Activated naive CD4-positive, alpha-beta T cell treated with anti-CD3 and anti-CD28 coated beads, Interleukin-2, amount 10 ng/mL, durations not matched to agents 7 days and 5 days (primary cell): ENCODE data around the gene GYS1.

Source experiments
- CTCF ChIA-PET: fragments of 350-600 bp; sonication (Branson Sonifier 250); formaldehyde crosslinking; loops from one replicate; lab custom pipeline; 2021; ENCODE audit warnings: antibody characterized with exemption; lab: Charles Lee
- DNase-seq: peaks from one replicate; pipeline ENCODE4 v3.0.0-alpha.2; 2020
- H3K27ac Mint-ChIP-seq: one replicate; pipeline ENCODE4 v1.8.0; 2021; ENCODE audit warnings: mild to moderate bottlenecking, moderate library complexity, mixed read lengths
- H3K27me3 Mint-ChIP-seq: one replicate; pipeline ENCODE4 v1.8.0; 2021; ENCODE audit warnings: mild to moderate bottlenecking, mixed read lengths
- H3K36me3 Mint-ChIP-seq: one replicate; pipeline ENCODE4 v1.8.0; 2021; ENCODE audit warnings: mixed read lengths
- H3K4me1 Mint-ChIP-seq: one replicate; pipeline ENCODE4 v1.8.0; 2021; ENCODE audit warnings: mixed read lengths
- H3K4me3 Mint-ChIP-seq: one replicate; pipeline ENCODE4 v1.8.0; 2021; ENCODE audit warnings: mild to moderate bottlenecking, moderate library complexity, mixed read lengths
- H3K9me3 Mint-ChIP-seq: one replicate; pipeline ENCODE4 v1.8.0; 2021; ENCODE audit warnings: mixed read lengths

The GYS1 gene

DNA sequence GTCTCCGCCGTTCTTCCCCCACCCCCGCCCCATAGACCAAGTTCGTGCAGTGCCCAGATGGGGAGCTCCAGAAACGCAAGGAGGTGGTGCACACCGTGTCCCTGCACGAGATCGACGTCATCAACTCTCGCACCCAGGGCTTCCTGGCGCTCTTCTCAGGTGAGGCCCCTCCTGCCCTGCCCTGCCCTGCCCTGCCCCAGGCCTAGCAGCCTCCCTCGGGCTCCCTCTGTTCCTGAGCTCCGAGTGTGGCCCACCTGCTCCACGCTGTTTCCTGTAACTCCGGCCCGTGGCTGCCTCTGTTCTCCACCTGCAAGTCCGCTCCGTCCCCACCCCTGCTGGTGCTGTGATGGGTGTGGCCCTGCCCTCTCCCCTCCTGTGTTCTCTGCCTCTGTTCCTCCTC, 17.3 kb upstream of the GYS1 start:
- Mint-ChIP-seq H3K4me3 (no peak overlapping the region), H3K36me3 (peaks cover 23% of the 10 kb centered on the region), H3K27ac (no peak overlapping the region), H3K4me1 (no peaks in the 10 kb centered on the region), H3K9me3 (no peaks in the 10 kb centered on the region), H3K27me3 (no peaks in the 10 kb centered on the region)
- CTCF ChIA-PET, result interaction anchor here (1.8 to 3.8 kb wide), 2 partner anchors 12 to 17 kb away, joined by 7 to 27 read pairs; partner anchors contain the start of gene RUVBL2
- DNase-seq, result no peak

GRCh38 chr19:49009828-49010227, 16.7 kb upstream of the GYS1 start:
- CTCF ChIA-PET, result interaction anchor here (1.4 to 3.8 kb wide), 4 partner anchors 8 to 16 kb away, joined by 3 to 27 read pairs (median 6); partner anchors contain the start of gene RUVBL2
- Mint-ChIP-seq H3K9me3 (no peaks in the 10 kb centered on the region), H3K36me3 (peaks cover 26% of the 10 kb centered on the region), H3K27ac (no peak overlapping the region), H3K27me3 (no peaks in the 10 kb centered on the region), H3K4me3 (no peak overlapping the region), H3K4me1 (no peaks in the 10 kb centered on the region)
- no peak for DNase-seq

DNA sequence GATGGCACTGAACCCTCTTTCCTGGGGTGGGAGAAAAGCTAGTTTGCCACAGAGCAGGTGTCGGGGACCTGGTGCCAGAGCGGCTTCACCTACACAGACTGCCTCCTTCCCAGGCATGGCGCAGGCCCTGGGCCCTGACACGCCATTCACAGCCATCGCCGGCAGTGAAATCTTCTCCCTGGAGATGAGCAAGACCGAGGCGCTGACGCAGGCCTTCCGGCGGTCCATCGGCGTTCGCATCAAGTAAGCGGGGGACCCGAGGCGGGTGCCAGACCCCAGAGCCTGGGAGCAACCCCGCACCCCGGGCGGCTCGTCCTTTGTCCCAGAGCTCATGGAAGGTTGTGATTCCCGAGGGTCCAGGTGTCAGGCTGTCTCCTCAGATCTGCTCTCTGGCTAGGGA, 13.8 kb upstream of the GYS1 start:
- Mint-ChIP-seq H3K4me3 (no peak overlapping the region), H3K9me3 (no peaks in the 10 kb centered on the region), H3K27ac (no peak overlapping the region), H3K27me3 (no peaks in the 10 kb centered on the region), H3K36me3 (peaks cover 38% of the 10 kb centered on the region), H3K4me1 (no peaks in the 10 kb centered on the region)
- CTCF ChIA-PET, result interaction anchor here (3.6 to 3.8 kb wide), 2 partner anchors 8 to 13 kb away, joined by 12 to 27 read pairs; partner anchors contain the start of genes GYS1 and RUVBL2
- DNase-seq, result no peak

DNA sequence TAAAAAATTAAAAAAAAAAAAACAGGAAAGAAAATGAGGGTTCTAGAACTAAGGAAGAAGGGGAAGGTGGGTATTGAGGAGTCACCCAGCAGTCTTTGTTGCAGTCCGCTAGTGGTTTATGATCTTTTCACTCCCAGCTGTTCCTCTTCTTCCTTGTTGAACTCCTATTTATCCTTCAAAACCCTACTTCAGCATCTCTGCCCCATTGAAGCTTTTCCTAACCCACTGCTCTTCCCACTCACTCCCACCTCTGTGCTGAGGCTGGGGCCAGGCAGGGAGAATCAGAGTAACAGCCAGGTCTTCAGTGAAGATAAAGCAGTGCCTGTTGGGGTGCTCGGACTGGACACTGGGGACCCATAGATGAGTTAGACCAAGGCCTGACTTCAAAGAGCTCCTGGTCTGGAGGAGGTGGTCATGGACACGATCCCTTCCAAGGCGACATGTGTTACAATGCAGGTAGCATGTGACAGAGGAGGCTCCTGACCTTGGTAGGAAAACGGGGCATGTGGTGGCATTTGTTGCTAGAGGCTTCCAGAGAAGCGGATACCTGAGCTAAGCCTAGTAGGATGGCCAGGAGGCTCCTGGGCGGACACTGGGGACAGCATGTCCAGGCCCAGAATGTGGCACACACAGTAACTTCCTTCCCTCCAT, 12.0 kb upstream of the GYS1 start:
- Mint-ChIP-seq H3K4me3 (no peak overlapping the region), H3K9me3 (no peaks in the 10 kb centered on the region), H3K4me1 (no peaks in the 10 kb centered on the region), H3K27ac (no peak overlapping the region), H3K36me3 (peaks cover 33% of the 10 kb centered on the region), H3K27me3 (no peaks in the 10 kb centered on the region)
- no peak for DNase-seq
- CTCF ChIA-PET, result interaction anchor here (3.6 kb wide), 1 partner anchor 12 kb away, joined by 12 read pairs; the partner anchor contains the start of genes GYS1 and RUVBL2

GRCh38 chr19:49004133-49004532, 11.0 kb upstream of the GYS1 start:
- no peak for DNase-seq
- no peaks in the 10 kb centered on the region for H3K27me3 Mint-ChIP-seq
- peaks cover 7% of the 10 kb centered on the region for H3K4me1 Mint-ChIP-seq
- H3K27ac Mint-ChIP-seq, result no peak overlapping the region
- H3K36me3 Mint-ChIP-seq, result peaks cover 35% of the 10 kb centered on the region
- CTCF ChIA-PET, result interaction anchor here (3.6 kb wide), 1 partner anchor 11 kb away, joined by 12 read pairs; the partner anchor contains the start of genes GYS1 and RUVBL2
- H3K4me3 Mint-ChIP-seq, result no peak overlapping the region
- H3K9me3 Mint-ChIP-seq, result no peaks in the 10 kb centered on the region

GRCh38 chr19:48999481-49000325, 6.6 kb upstream of the GYS1 start:
- Mint-ChIP-seq H3K9me3 (no peaks in the 10 kb centered on the region), H3K36me3 (peaks cover 21% of the 10 kb centered on the region), H3K4me3 (no peak overlapping the region), H3K27me3 (no peaks in the 10 kb centered on the region), H3K27ac (peak overlapping the region; percentile 25), H3K4me1 (peaks cover 26% of the 10 kb centered on the region)
- peak; percentile 82 for DNase-seq
- CTCF ChIA-PET, result interaction anchor here (1.0 to 4.5 kb wide), 12 partner anchors 9 to 208 kb away, joined by 3 to 27 read pairs (median 6); a partner anchor contains a TSS

- peak; percentile 77 for DNase-seq
- H3K27ac Mint-ChIP-seq, result no peak overlapping the region
- H3K27me3 Mint-ChIP-seq, result no peaks in the 10 kb centered on the region
- no peak overlapping the region for H3K4me3 Mint-ChIP-seq
- no peaks in the 10 kb centered on the region for H3K9me3 Mint-ChIP-seq
- H3K4me1 Mint-ChIP-seq, result peaks cover 34% of the 10 kb centered on the region
- CTCF ChIA-PET, result interaction anchor here (0.6 to 4.5 kb wide), 13 partner anchors 11 to 210 kb away, joined by 3 to 27 read pairs (median 4); no protein-coding TSS in a partner anchor
- H3K36me3 Mint-ChIP-seq, result peaks cover 12% of the 10 kb centered on the region
Observed at GRCh38 chr19:48997972-48998371, 4.9 kb upstream of the GYS1 start.

DNA sequence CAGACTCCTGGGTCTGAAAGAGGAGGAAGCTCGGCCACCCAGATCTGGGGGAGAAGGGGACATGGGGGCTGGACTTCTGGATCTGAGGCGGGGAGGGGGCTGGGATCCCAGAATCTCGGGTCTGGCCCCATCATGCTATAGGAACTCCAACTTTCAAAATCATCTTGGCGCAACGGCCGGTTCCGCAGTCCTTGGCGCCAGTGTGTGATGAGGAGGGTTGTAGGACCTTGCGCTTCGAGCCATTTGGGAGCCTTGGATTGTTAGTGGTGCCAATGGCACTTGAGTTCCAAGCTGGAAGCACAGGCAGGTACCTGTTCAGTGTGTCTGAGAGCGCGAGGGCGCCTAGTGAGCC, 902 bp upstream of the GYS1 start:
- H3K4me3 Mint-ChIP-seq, result peak overlapping the region; percentile 94
- CTCF ChIA-PET, result interaction anchor here (1.0 to 1.8 kb wide), 15 partner anchors 8 to 206 kb away, joined by 3 to 14 read pairs (median 6); no protein-coding TSS in a partner anchor
- peak overlapping the region; percentile 97 for H3K27ac Mint-ChIP-seq
- H3K9me3 Mint-ChIP-seq, result no peaks in the 10 kb centered on the region
- H3K36me3 Mint-ChIP-seq, result peaks cover 12% of the 10 kb centered on the region
- H3K27me3 Mint-ChIP-seq, result no peaks in the 10 kb centered on the region
- DNase-seq, result no peak
- H3K4me1 Mint-ChIP-seq, result peaks cover 49% of the 10 kb centered on the region

GRCh38 chr19:48992581-48993174, 431 bp downstream of the GYS1 start:
- Mint-ChIP-seq H3K4me1 (peaks cover 44% of the 10 kb centered on the region), H3K36me3 (peaks cover 16% of the 10 kb centered on the region), H3K27ac (peak overlapping the region; percentile 97), H3K27me3 (no peaks in the 10 kb centered on the region), H3K9me3 (no peaks in the 10 kb centered on the region), H3K4me3 (peak overlapping the region; percentile 94)
- no peak for DNase-seq
- CTCF ChIA-PET, result interaction anchor here (0.8 to 2.0 kb wide), 17 partner anchors 9 to 205 kb away, joined by 3 to 14 read pairs (median 5); partner anchors contain the start of gene LIN7B

GRCh38 chr19:48991873-48992580, 1.1 kb downstream of the GYS1 start:
- no peak for DNase-seq
- Mint-ChIP-seq H3K4me1 (peaks cover 43% of the 10 kb centered on the region), H3K9me3 (no peaks in the 10 kb centered on the region), H3K27ac (peak overlapping the region; percentile 97), H3K27me3 (no peaks in the 10 kb centered on the region), H3K4me3 (peak overlapping the region; percentile 94), H3K36me3 (peaks cover 19% of the 10 kb centered on the region)
- CTCF ChIA-PET, result interaction anchor here (0.9 to 2.0 kb wide), 4 partner anchors 24 to 197 kb away, joined by 3 to 5 read pairs (median 4); no protein-coding TSS in a partner anchor

- no peak for DNase-seq
- CTCF ChIA-PET, result interaction anchor here (1.2 to 1.5 kb wide), 2 partner anchors 148 to 196 kb away, joined by 3 to 5 read pairs; no protein-coding TSS in a partner anchor
- Mint-ChIP-seq H3K4me1 (peaks cover 40% of the 10 kb centered on the region), H3K9me3 (no peaks in the 10 kb centered on the region), H3K4me3 (peak overlapping the region; percentile 94), H3K36me3 (peaks cover 20% of the 10 kb centered on the region), H3K27me3 (no peaks in the 10 kb centered on the region), H3K27ac (no peak overlapping the region)
Observed at GRCh38 chr19:48991011-48991609, 2.0 kb downstream of the GYS1 start.

- H3K4me1 Mint-ChIP-seq, result peaks cover 37% of the 10 kb centered on the region
- no peak overlapping the region for H3K27ac Mint-ChIP-seq
- peaks cover 20% of the 10 kb centered on the region for H3K36me3 Mint-ChIP-seq
- CTCF ChIA-PET, result no interaction called here
- no peaks in the 10 kb centered on the region for H3K27me3 Mint-ChIP-seq
- DNase-seq, result no peak
- no peaks in the 10 kb centered on the region for H3K9me3 Mint-ChIP-seq
- H3K4me3 Mint-ChIP-seq, result no peak overlapping the region
Observed at GRCh38 chr19:48990400-48990799, 2.7 kb downstream of the GYS1 start.

DNA sequence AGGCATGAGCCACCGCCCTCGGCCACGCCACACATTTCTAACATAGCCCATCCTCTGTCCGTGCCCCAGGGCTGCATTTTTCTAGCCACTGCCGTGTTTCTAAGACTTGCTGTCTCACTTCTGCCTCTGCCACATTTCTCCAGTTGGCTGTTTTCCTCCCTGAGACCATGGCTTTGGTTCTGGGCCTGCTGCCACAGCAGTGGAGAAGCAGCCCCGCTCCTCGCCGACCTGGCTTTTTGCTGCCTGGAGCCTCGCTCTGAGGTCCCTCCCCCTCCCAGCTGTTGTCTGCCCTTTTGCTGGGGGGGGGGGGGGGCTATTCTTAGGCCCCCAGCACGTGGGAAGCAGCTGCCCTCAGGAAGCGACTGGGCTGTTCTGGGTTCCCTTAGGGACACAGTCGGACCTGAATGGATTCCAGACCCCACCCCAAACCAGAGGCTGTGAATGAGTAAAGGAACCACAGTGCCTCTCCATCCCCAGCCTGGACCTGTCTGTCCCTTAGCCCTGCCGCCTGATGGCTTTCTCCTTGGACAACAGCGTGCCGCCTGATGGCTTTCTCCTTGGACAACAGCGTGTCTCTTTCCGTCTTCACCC, 3.3 kb downstream of the GYS1 start:
- H3K27ac Mint-ChIP-seq, result peak overlapping the region; percentile 46
- no peak overlapping the region for H3K4me3 Mint-ChIP-seq
- CTCF ChIA-PET, result no interaction called here
- H3K4me1 Mint-ChIP-seq, result peaks cover 31% of the 10 kb centered on the region
- no peaks in the 10 kb centered on the region for H3K27me3 Mint-ChIP-seq
- DNase-seq, result no peak
- H3K9me3 Mint-ChIP-seq, result no peaks in the 10 kb centered on the region
- peaks cover 23% of the 10 kb centered on the region for H3K36me3 Mint-ChIP-seq
